Motor neuron (in vitro differentiated cells): ENCODE results near the gene NUDT8. TPM values are rescaled to one million over a fixed set of nuclear protein-coding genes. Genes with fewer than 3 reads are reported as not detected.
"Not testable (repeated sequence)": the region's sequence is repeated elsewhere in the genome, so short reads cannot be mapped to it uniquely, and the experiment has no call there.

Experiments
- ATAC-seq, 8 experiments: fragments of 200-7000 bp; cut with Tn5 transposase; replicated peaks in 6 of 8; 2 replicates each; pipeline ENCODE4 v1.8.0; 2021; ENCODE audit warnings: mild to moderate bottlenecking in 8 of 8, moderate library complexity in 8 of 8
- H3K27ac ChIP-seq, 2 donors: fragments of 250-450 bp; sonication (Bioruptor Pico); 2 replicates each; pipeline ENCODE4 v1.9.0; 2021; ENCODE audit warnings: antibody characterized with exemption in 2 of 2, mild to moderate bottlenecking in 2 of 2, moderate library complexity in 1 of 2
- H3K4me1 ChIP-seq, 2 donors: fragments of 250-450 bp; sonication (Bioruptor Pico); replicated peaks in 1 of 2; 2 replicates each; pipeline ENCODE4 v1.6.1; 2021; ENCODE audit warnings: antibody characterized with exemption in 2 of 2, mild to moderate bottlenecking in 2 of 2, moderate library complexity in 1 of 2
- H3K4me3 ChIP-seq, 5 donors: fragments of 250-450 bp; sonication (Bioruptor Pico); 2 replicates each; pipeline ENCODE4 v1.9.0; 2021; ENCODE audit warnings: antibody characterized with exemption in 5 of 5, mild to moderate bottlenecking in 5 of 5, moderate library complexity in 4 of 5
- WGBS, 10 experiments: fragments of 450-650 bp; shearing (Covaris generic); methylation state at CpG; one replicate each; pipeline ENCODE4 v1.0.0; 2022; 5-methylcytosine and 5-hydroxymethylcytosine counted together
- in situ Hi-C, 9 experiments: fragments of 400-800 bp; cut with MboI; loops; one replicate each; pipeline ENCODE4 v1.15.0; 2021; ENCODE audit warnings: low sequenced_read_pairs in 9 of 9, low pct_unique_long_range_greater_than_20kb in 2 of 9; ENCODE audit not compliant: unreplicated experiment in 9 of 9
- total RNA-seq, 8 experiments: library from RNA; unstranded; fragments of 300-600 nt; gene quantifications; 2 replicates each; pipeline versions ENCODE4 v1.2.3 to v1.2.4, GENCODE V29; 2022

NUDT8 gene
- total RNA-seq, 8 experiments from 2014 or later, result 3.3 to 13.3 (median 5.1) TPM

- ATAC-seq, result no peak
- in situ Hi-C loops, result loop anchor here in 1 of 9 experiments (25.0 kb wide), 1 partner anchor 143 kb away; no protein-coding TSS in a partner anchor
- WGBS, 10 experiments, result 55 to 100% (median 74%) methylated on average over 1 to 3 of the region's 5 CpGs; no CpG with 5 or more reads in 4 of the 10 experiments
- Histone ChIP-seq H3K27ac (no peak overlapping the region), H3K4me1 (peaks cover 19 to 21% of the 10 kb centered on the region in 2 donors), H3K4me3 (no peak overlapping the region)
These were observed 14.3 kb upstream of the NUDT8 start for GRCh38 chr11:67644042-67644441.

DNA sequence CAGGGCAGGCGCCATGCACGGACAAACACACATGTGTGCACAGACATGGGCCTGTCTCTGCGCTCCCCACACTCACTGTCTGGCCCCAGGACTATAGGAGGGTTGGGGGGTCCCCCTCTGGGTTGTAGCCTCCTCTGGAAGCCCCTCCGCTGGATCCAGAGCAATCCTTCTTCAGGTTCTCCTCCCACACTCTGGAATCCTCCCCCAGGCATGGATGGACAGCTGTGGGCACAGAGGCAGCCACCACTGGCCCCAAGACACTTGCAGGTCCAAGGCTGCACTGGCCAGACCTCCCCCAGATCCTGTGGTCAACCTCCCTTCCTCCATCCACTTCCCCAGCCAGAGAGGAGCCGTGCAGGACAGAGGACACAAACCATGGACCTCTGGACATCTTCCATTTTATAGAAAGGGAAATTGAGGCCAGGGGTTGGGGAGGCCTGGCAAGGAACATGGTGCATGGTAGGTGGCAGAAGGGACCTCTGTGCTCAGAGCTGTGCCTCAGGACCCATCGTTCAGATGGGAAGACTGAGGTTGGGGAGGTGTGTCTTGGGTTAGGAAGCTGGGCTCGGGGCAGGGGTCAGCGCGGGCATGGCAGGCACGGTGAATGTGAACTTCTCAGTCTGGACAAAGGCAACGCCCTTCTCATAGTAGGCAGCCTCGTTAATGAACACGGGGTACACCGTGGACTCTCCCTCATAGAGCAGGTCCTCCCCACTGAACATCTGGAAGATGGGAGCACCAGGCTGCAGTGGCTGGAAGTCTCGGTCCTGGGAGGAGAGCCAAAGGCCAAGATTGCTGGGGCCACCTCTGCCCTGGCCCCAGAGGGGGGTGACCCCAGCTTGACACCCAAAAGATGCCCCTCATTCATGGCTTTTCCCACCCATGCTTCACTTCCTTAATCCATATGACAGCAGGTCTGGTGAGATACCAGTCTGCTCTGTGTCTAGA is 12.7 kb upstream of the NUDT8 start:
- 44 to 94% (median 82%) methylated on average over 1 to 9 of the region's 15 CpGs; no CpG with 5 or more reads in 5 of the 10 experiments for WGBS, 10 experiments

GRCh38 chr11:67641338-67642172 is 11.8 kb upstream of the NUDT8 start:
- ATAC-seq, result peak in 7 of 8 experiments; percentile 23 to 73 (median 56)
- 8 to 100% (median 53%) methylated on average over 2 to 5 of the region's 28 CpGs; no CpG with 5 or more reads in 6 of the 10 experiments for WGBS, 10 experiments
- Histone ChIP-seq H3K4me3 (no peak overlapping the region), H3K4me1 (peaks cover 19 to 21% of the 10 kb centered on the region in 2 donors), H3K27ac (no peak overlapping the region)
- in situ Hi-C loops, result loop anchor here in 1 of 9 experiments (25.0 kb wide), 1 partner anchor 146 kb away; no protein-coding TSS in a partner anchor

More for the DNA sequence above, 12.7 kb upstream of the NUDT8 start:
- H3K27ac ChIP-seq, result no peak overlapping the region
- H3K4me1 ChIP-seq, result peaks cover 19 to 21% of the 10 kb centered on the region in 2 donors
- ATAC-seq, result no peak
- H3K4me3 ChIP-seq, result no peak overlapping the region
- in situ Hi-C loops, result loop anchor here in 1 of 9 experiments (25.0 kb wide), 1 partner anchor 145 kb away; no protein-coding TSS in a partner anchor

GRCh38 chr11:67640758-67641337 is 11.1 kb upstream of the NUDT8 start:
- Histone ChIP-seq H3K4me3 (no peak overlapping the region), H3K27ac (no peak overlapping the region), H3K4me1 (peaks cover 19 to 21% of the 10 kb centered on the region in 2 donors)
- peak in 3 of 8 experiments; percentile 1 to 10 (median 7) for ATAC-seq
- 0 to 100% methylated on average over 1 to 4 of the region's 12 CpGs; no CpG with 5 or more reads in 8 of the 10 experiments for WGBS, 10 experiments
- in situ Hi-C loops, result loop anchor here in 1 of 9 experiments (25.0 kb wide), 1 partner anchor 146 kb away; no protein-coding TSS in a partner anchor

- H3K27ac ChIP-seq, result no peak overlapping the region
- peaks cover 19 to 21% of the 10 kb centered on the region in 2 donors for H3K4me1 ChIP-seq
- in situ Hi-C loops, result loop anchor here in 1 of 9 experiments (25.0 kb wide), 1 partner anchor 147 kb away; no protein-coding TSS in a partner anchor
- peak; percentile 66 to 98 (median 82) for ATAC-seq
- H3K4me3 ChIP-seq, result no peak overlapping the region
- WGBS, 10 experiments, result 20 to 100% (median 75%) methylated on average over 1 to 10 of the region's 23 CpGs; no CpG with 5 or more reads in 6 of the 10 experiments
These were observed 10.5 kb upstream of the NUDT8 start for GRCh38 chr11:67640021-67640757.

- in situ Hi-C loops, result loop anchor here in 1 of 9 experiments (25.0 kb wide), 1 partner anchor 148 kb away; no protein-coding TSS in a partner anchor
- Histone ChIP-seq H3K27ac (no peak within 1 kb of the TSS), H3K4me3 (no peak within 1 kb of the TSS), H3K4me1 (peaks cover 19 to 21% of the 10 kb centered on the region in 2 donors)
- ATAC-seq, result peak in 5 of 8 experiments; percentile 8 to 59 (median 53)
- 80 to 100% methylated on average over 1 of the region's 18 CpGs; no CpG with 5 or more reads in 8 of the 10 experiments for WGBS, 10 experiments
These were observed 9.7 kb upstream of the NUDT8 start, which contains the start of gene TBX10 for GRCh38 chr11:67639438-67639859. TBX10 (minus strand) TSS chr11:67639763; CDS start chr11:67639472, 291 bp downstream.

DNA sequence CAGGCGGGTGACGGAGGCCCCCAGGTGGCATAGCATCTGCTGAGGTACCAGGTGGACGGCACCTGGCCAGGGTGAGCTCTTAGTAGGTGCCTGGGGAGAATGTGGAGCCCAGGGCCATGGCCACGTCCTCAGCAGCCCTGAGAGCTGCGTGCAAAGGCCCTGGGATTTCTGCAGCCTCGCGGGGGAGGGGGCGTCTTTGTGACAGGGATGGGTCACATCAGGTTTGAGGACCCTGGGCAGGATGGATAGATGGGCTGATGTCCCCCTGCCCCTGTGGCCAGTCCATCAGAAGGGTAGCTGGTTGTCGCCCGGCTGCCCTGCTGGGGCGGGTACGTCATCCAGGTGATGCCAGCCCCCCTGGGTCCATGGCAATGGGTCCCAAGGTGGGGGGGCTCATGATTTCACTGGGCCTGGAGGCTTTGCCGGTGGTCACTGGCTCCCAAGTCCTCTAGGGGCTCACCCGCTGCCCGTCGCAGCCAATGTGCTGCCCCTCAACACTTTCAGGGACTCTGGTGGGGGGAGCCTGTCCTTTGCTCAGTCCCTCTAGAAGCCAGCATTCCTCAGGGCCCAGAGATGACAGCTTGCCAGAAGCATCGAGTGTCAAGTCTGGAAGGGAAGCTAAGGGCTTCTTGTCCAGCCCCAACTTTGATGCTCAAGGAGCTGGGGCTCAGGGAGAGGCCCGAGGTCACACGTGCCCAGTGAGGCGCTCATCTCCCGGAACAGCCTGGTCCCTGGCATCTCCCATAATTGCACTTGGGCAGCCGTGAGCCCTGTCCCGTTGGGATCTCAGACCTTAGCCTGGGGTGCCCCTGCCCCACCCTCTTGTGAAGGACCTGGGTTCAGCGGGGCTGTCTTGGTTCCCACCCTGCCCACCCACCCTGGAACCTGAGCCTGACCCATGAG is 9.0 kb upstream of the NUDT8 start:
- ATAC-seq, result no peak
- in situ Hi-C loops, result loop anchor here in 1 of 9 experiments (25.0 kb wide), 1 partner anchor 149 kb away; no protein-coding TSS in a partner anchor
- 67 to 100% (median 86%) methylated on average over 1 to 9 of the region's 24 CpGs; no CpG with 5 or more reads in 6 of the 10 experiments for WGBS, 10 experiments
- no peak overlapping the region for H3K27ac ChIP-seq
- peaks cover 19 to 21% of the 10 kb centered on the region in 2 donors for H3K4me1 ChIP-seq
- no peak overlapping the region for H3K4me3 ChIP-seq

GRCh38 chr11:67637441-67637840 is 7.7 kb upstream of the NUDT8 start:
- not testable (repeated sequence) for H3K4me3 ChIP-seq, ATAC-seq, H3K27ac ChIP-seq
- H3K4me1 ChIP-seq, result peaks cover 19 to 21% of the 10 kb centered on the region in 2 donors
- in situ Hi-C loops, result loop anchor here in 1 of 9 experiments (25.0 kb wide), 1 partner anchor 150 kb away; no protein-coding TSS in a partner anchor
- WGBS, 10 experiments, result 93% methylated on average over 2 of the region's 3 CpGs; no CpG with 5 or more reads in 9 of the 10 experiments

DNA sequence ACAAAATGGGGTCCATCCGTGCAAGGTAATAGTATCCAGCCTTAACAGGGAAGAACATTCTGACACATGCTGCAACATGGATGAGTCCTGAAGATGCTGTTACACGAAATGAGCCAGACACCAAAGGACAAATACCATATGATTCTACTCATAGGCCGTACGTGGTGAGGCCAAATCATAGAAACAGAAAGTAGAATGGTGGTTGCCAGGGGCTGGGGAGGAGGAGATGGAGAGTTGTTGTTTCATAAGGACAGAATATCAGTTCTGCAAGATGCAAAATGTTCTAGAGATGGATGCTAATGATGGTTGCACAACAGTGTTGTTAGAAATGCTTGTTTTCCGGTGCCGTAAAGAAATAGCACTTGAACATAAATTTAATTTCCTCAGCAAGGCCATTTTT is 7.2 kb upstream of the NUDT8 start:
- H3K4me1 ChIP-seq, result peaks cover 19 to 21% of the 10 kb centered on the region in 2 donors
- 10 to 100% (median 96%) methylated on average over 1 to 5 of the region's 6 CpGs; no CpG with 5 or more reads in 3 of the 10 experiments for WGBS, 10 experiments
- no peak for ATAC-seq
- H3K4me3 ChIP-seq, result no peak overlapping the region
- in situ Hi-C loops, result loop anchor here in 1 of 9 experiments (25.0 kb wide), 1 partner anchor 150 kb away; no protein-coding TSS in a partner anchor
- H3K27ac ChIP-seq, result no peak overlapping the region

- 33 to 100% (median 90%) methylated on average over 1 to 3 of the region's 4 CpGs; no CpG with 5 or more reads in 3 of the 10 experiments for WGBS, 10 experiments
- H3K27ac ChIP-seq, result no peak overlapping the region
- no peak overlapping the region for H3K4me3 ChIP-seq
- peaks cover 14 to 19% of the 10 kb centered on the region in 2 donors for H3K4me1 ChIP-seq
- in situ Hi-C loops, result loop anchor here in 1 of 9 experiments (25.0 kb wide), 1 partner anchor 152 kb away; no protein-coding TSS in a partner anchor
- no peak for ATAC-seq
These were observed 5.4 kb upstream of the NUDT8 start for GRCh38 chr11:67635231-67635521.
